NCI-H524 treated with DMSO at 0.1 percent for 48 hours (cell line): Measurements from ENCODE around the gene PIMREG.

Source experiments
- DNase-seq: peaks from one replicate; lab custom pipeline; 2025; lab: John Stamatoyannopoulos, UW

Gene PIMREG

GRCh38 chr17:6437956-6438355 is 6.3 kb upstream of the PIMREG start:
- DNase-seq, result no peak

DNA sequence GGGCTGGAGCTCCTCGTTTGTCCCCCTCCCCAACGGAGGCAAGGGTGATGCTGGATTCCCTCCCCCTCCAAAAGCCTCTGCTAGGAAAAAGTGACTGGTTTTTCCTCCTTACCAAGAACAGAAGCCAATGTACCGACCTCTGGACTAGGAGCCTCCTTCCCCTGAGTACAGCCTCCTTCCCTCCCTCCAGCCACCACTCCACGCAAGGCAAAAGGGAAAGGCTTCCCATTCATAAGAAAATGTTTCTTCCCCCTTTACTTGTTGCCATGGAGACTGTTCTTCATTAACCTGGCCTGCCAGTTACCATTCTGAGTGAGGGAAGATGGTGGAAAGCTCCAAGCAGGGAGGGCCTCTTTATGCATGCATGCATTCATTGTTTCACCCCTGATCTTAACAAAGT is 4.3 kb upstream of the PIMREG start:
- no peak for DNase-seq

GRCh38 chr17:6442775-6443174 is 1.5 kb upstream of the PIMREG start:
- no peak for DNase-seq

- DNase-seq, result no peak
These were observed 498 bp downstream of the PIMREG start for GRCh38 chr17:6444571-6445335.

GRCh38 chr17:6446516-6447100 is 2.4 kb downstream of the PIMREG start:
- DNase-seq, result no peak

GRCh38 chr17:6448473-6448872 is 4.2 kb downstream of the PIMREG start:
- DNase-seq, result no peak

GRCh38 chr17:6449307-6449706 is 5.1 kb downstream of the PIMREG start:
- DNase-seq, result no peak

GRCh38 chr17:6450926-6451832 is 6.9 kb downstream of the PIMREG start:
- DNase-seq, result no peak

- no peak for DNase-seq
These were observed 8.4 kb downstream of the PIMREG start for GRCh38 chr17:6452471-6453266.

DNA sequence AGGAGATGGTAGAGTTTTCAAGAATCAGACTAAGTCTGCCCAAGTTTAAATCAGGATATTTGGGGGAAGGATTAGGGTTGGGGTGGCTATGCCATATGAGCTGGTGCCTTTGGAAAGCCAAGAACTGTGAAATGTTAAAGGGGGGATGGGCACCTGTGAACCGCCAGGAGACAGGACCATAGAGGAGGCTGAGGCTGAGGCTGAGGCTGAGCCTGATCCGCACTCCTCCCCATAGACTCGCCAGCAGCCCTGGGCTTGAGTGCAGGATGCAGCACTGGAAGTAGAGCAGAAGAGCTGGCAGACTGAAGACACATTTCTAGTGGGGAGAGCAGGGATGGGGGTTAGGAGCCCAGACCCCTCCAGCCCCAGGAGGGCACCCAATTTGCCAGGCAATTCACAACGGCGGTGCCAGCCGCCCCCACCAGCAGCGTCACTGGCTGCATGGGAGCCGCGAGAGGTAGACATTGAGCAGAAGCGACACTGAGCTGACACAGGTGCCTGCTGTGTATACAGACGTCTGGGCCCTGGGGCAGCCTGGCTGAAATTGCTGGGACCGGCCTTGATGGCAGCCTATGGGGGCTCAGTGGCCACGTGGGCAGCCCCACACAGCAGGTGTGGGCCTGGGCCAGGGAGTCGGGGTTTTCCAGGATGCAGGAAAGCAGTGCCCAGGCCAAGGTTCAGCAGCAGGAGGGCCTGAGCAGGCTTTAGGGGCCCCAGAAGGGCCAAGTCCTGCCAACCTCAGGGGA is 9.2 kb downstream of the PIMREG start:
- DNase-seq, result no peak

GRCh38 chr17:6454495-6455320 is 10.5 kb downstream of the PIMREG start:
- no peak for DNase-seq

DNA sequence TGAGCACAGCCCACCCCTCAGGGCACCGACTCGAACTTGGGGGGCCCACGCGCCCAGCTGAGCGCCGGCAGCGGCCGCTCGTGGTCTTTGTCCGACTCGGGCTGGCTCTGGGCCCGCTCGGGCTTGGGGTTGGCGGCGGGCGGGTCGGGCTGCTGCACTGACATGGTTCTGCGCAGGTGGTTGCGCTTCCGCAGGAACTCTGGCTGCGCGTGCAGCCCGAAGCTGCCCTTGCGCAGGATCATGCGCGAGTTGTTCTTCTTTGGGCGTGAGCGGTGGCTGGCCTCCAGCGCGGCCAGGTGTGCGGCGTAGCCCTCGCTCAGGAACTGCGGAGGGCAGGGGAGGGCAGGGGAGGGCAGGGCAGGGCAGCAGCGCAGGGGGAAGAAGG is 11.1 kb downstream of the PIMREG start:
- DNase-seq, result no peak

GRCh38 chr17:6456321-6456720 is 12.1 kb downstream of the PIMREG start:
- no peak for DNase-seq

DNA sequence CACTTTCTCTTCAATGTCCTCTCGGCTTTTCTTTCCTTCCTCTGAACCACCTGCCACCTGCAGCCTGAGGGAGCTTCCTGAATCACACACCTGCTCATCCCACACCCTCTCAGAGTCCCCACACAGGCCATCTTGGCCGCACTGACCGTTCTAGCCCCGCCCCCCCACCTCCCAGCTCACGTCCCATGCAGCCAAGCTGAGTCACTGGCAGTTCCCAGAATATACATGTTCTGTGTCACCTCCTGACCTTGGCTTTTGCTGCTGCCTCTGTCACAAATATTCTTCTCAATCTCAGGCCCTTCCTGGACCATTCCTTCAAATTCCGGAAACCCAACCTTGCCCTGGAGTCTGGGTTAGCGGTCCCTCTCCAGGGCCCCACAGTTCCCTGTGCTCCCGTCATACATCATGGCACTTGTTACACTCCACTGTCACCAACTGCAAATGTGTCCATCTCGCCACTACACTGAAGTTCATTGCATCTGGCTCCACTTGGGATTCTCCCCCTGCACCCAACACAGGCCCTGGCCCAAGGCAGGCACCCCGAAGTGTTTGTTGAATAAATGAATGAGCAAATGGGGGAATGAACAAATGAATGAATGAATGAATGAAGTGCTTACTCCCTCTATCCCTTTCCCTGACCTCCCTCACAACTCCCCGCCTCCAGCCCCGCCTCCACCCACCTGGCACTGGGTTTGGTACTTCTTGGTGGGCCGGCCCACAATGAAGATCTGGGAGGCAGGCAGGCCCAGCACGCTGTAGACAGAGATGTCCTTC is 12.8 kb downstream of the PIMREG start:
- DNase-seq, result no peak

- no peak for DNase-seq
These were observed 13.6 kb downstream of the PIMREG start for GRCh38 chr17:6457688-6458459.

DNA sequence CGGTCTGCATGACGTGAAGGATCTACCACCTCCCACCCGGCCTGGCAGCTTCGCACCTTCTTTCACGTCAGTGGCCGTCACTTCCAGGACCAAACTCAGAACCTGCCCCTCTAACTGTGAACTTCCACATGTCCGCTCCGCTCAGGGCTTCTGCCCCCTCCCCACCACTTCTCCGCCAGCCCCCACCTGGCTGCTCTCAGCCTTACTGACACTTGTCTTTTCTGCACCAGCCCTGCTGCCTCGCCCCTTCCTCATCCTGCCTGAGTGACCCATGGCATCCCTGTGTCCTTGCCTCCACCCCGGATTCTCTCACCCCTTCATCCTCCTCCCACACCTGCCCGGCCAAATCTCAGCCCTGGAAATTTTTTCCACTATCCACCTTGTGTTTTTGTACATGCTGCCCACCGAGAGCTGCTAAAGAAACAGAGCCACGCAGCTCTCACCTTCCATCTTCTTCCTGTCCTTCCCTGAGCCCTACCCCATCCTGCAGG is 14.2 kb downstream of the PIMREG start:
- no peak for DNase-seq

- no peak for DNase-seq
These were observed 16.4 kb downstream of the PIMREG start for GRCh38 chr17:6460531-6461161.

DNA sequence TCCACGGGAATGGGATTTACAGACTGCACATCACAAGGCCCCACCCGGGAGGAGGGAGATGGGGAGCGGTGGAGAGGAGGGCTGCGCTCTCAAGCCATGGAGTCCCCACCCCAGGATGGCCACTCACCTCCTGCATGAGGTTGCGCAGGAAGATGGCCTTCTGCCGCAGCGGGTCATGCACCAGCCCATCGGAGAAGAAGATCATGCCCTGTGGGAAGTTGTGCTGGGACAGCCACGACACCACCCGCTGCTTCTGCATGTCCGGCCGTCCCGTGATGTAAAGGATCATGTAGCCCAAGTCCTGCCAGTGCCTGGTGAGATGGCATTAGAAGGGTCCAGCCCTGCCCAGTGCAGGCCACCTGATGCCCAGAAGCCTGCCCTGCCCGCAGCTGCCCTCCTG is 17.0 kb downstream of the PIMREG start:
- DNase-seq, result no peak
